Hepatic stellate cell (primary cell): Measurements from ENCODE around the gene TOMT.

ENCODE experiments used
- DNase-seq: peaks from one replicate; pipeline ENCODE4 v3.0.0; 2011; ENCODE audit warnings: low spot score

TOMT gene

DNA sequence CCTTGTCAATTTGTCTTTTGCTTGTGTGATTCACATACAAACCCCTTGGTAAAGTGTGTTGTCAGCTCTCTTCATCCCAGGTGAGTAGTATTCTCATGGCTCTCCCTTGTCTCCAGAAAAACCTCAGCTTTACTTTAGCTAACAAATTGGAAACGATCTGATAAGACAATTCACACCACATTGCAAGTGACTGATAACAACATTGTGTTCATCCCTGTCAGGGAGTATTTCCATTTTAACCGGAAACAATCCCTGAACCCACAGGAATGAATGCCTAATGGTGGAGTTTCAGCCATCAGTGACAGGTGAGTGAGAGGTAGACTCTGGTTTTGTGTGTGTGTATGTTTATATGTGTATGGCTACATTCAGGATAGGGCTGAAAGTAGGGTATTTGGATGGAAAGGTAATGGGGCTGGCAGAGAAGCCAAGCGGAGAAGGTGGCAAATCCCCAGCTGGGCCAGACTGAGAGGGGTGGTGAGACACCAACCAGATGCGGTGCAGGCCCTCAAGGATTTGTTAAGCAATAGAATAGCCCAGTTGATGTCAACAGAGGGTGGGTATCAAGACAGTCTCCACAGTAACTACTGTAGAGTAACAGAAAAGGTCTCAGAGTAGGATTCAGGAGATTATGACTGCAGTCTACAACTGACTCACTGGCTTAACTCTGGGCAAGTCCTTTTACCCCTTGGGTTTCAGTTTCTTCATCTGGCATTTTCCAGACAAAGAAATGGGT, 17.5 kb upstream of the TOMT start:
- DNase-seq = no peak

DNA sequence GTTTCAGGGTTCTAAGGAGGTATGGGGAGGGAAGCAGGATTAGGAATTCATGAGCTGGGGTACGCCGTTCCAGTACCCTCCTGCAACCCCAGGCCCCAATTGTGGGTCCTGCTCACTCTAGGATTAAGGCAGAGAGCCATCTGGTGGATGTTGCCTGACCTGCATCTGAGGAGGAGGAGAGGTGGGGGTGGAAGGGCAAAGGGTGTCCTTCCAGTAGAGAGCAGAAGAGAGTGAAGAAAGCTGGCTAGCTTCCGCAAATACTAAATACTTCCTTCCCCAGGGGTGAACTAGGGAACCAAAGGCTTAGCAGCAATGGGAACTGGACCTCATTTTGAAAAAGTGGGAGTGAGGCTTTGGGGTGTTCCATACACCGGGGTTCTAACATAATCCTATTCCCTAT, 14.4 kb upstream of the TOMT start:
- DNase-seq = peak; percentile 78

DNA sequence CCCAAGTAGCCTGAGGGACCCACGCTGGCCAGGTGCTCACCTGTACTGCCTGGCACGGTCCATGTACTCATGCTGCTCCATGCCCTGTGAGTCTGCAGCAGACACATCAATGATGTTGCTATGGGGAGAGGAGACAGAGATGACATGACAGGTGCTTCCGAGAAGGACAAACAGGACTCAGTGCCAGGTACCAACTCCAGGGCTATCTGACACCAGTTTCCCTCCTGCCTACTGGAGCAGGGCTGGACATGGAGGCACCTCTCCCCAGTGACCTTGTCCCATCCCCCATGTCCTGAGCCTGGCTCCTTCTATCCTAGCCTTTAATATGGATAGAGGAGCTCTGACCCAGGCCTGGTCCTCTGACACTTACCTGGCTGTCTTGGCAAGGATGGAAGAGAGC, 7.0 kb upstream of the TOMT start:
- DNase-seq = no peak

- no peak for DNase-seq
These were observed 5.7 kb upstream of the TOMT start for GRCh38 chr11:72100009-72100408.

- DNase-seq = no peak
These were observed 5.3 kb upstream of the TOMT start for GRCh38 chr11:72100462-72100861.

- no peak for DNase-seq
These were observed 3.6 kb upstream of the TOMT start for GRCh38 chr11:72102162-72102561.

DNA sequence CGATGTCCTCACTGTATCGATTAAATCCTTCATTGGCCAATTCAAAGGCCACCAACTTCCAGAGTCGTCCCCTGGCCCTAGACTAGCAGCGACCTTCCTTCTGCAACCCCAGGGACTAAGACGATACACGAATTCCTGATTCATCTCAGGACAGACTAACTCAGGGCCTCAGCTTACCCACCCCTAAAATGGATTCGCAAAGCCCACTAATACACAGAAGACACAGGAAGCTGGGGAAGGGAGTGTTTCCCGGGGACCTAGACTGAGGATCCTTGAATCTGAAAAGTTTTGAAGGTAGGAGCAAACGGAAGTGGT, 3.1 kb upstream of the TOMT start:
- DNase-seq = no peak

- DNase-seq = peak; percentile 96
These were observed 2.6 kb upstream of the TOMT start, which contains the start of gene LAMTOR1 for GRCh38 chr11:72102946-72103753. Gene LAMTOR1 (minus strand): TSS chr11:72103297. CDS start chr11:72103224, 73 bp downstream.

- DNase-seq = no peak
These were observed 2.0 kb upstream of the TOMT start for GRCh38 chr11:72103754-72104167.

DNA sequence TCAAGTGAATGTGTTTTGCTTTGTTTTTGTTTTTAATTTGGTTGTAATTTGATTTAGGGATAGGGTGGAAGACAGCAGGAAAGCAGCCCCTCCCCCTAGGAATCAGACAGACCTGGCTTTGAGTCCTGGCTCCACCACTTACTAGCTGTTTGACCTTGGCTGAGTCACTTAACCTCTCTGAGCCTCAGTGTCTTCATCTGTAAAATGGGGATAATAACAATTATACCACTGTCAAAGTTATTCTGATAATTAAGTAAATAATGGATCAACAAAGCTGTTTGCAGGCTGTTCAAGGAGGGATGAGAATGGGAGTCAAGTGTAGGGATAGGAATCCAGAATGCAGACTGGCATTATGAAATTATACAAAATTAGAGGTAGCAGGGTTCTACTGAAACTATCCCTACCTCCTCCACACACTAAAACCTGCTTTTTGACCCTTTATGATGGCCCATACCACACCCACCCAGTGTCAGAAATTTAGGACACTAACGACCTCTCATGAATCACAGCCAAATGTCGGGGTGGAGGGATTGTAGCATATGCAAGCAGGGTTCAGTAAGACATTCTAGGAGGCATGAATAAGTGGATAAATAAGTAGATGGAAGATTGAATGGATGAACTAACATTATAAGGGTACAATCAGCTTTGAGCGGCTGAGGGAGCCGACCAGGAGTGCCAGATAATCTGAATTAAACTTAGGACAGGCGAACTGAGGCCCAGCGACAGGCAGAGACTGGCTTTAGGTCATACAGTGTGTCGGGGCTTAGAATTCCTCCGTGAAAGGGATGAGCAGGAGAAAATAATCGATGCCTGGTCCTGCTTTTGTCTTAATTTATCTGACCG, 5.8 kb downstream of the TOMT start:
- no peak for DNase-seq

DNA sequence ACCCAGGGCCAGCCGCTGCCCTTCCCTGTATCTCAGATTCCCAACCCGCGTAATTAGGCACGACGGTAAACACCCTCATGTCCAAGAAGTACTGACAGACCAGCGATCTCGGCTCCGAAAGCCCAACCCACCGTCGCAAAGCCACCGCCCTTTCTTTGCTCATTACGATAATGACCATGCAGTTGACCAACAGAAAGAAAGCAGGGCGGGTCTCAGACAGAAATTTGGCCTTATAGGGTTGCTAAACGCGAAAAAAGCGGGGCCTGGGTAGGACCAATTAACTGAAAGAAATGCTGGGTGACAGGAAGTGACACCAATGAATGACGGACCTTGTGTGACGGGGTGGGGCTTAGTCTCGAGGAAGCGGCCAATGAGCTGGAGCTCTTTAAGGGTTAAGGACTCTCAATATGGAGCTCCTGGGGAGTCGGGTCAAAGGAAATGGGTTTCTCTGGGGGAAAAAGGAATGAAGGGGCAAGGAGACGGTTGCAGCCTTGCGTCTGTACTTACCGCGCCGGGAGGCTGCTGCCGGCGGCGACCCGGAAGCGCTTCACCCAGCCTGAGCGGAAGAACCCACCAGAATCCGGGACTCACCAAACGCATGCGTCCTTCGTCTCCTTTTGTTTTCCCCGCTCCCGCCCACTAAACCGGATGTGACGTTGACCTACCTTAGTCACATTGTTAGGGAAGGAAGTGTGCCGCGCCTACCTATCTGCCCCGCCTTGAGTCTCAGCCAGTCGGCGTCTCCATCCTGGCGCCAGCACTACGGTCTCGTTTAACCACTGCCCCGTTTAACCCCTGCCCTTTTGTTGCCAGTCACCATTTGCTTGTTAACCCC, 6.6 kb downstream of the TOMT start, which contains the start of gene ANAPC15:
TSS of gene ANAPC15 (minus strand) at position 553 of the 835 bp plus-strand sequence. CDS start 1,419 bp downstream, outside the sequence.
- peak; percentile 93 for DNase-seq

DNA sequence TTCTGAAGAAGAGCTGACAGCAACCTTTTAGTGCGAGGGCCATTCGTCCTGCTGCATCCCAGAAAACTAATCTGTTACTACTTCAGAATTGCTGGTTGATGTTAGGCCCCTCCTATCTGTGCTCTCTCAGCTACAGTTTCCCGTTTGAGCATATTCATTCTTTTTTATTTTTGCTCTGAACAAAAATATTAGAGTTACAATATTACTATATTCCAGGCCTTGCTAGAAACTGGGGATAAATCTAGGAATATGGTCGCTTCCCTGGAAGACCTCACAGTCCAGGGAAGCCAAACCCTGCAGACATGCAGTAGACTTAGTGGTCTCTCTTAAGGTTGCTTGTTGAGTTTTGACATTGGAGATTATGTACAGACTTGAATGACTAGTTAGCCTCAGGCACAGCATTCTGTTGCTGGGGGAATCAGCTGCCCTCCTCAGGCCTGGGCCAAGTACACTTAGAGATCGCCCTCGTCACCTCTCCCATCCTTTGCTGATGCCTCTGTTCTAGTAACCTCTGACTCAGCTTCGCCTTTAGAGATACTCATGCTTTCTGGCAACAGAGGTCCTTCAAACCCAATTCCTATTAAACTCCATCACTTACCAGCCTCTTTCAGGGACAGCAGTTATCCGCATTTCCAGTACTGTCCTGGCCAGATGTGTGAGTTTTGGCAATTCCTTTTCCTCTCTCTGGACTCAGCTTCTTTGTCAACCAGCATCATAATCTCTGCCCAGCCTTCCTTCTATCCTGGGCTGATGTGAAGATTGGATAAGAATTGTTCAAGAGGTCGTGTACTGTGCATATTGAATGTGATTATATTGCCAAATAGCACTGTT, 7.5 kb downstream of the TOMT start:
- no peak for DNase-seq

DNA sequence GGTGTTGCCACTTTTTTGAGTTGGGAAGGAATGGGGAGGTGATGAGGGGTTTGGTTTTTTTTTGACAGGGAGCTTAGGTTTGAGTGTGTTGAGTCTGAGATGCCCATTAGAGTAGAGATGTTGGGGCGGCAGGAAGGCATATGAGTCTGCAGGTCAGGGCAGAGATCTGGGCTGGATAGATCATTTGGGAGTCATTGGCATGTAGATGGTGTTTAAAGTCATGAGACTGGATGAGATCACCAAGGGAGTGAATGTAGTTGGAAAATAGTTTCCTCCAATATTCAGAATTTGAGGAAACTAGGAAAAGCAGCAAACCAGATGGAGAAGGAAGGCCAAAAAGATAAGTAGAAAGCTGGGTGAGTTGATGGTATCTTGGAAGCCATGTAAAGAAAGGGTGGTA, 8.8 kb downstream of the TOMT start:
- no peak for DNase-seq

DNA sequence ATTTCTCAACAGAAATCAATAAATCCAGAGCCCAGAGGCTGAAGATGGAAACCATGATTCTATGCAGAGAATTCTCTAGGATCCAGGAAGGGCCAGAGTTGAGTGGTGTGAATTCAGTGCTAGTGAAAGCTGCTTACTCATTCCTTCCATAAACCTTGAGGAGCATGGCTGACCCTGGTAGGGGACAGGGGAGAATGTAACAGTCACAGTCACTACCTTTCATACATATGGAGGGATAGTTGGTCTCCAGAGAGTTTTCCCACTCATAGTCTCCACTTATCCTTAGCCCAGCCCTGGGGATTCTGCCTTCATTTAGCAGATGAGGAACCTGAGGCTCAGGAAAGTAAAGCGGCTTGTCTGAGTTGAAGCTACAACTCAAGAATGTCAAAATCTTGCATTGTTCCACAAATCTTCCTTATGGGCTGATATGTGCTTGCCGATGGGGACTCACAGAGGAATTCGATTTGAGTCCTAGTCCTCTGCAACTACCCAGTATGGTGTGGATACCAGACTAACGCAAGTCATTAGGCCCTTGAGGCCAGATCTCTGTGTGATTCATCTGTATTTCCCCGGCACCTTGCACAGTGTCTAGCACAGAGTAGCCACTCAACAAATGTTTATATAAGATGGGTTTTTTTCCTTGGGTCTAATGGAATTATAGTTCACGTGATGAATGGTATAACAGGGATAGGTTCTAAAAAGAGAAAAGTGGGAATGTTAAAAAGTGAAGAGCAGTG, 10.5 kb downstream of the TOMT start:
- no peak for DNase-seq

DNA sequence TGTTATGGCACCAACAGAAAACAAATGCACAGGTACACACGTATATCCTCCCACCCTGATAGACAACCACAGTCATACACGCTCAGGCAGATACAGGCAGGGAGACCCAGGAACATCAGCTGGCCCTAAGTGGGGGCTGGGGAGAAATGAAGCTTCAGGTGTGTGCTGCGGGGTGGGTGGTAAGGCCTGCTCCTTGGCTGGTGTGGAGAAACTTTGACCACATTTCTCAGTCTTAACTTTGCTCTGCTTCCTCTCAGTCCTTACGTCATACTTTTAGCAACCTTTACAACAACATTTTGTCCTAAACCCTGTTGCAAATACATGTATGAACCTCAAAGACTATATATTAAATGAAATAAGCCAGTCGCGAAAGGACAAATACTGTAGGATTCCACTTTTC, 13.5 kb downstream of the TOMT start:
- no peak for DNase-seq

- no peak for DNase-seq
These were observed 15.2 kb downstream of the TOMT start for GRCh38 chr11:72120930-72121329.

- DNase-seq = no peak
These were observed 16.9 kb downstream of the TOMT start for GRCh38 chr11:72122607-72123006.

DNA sequence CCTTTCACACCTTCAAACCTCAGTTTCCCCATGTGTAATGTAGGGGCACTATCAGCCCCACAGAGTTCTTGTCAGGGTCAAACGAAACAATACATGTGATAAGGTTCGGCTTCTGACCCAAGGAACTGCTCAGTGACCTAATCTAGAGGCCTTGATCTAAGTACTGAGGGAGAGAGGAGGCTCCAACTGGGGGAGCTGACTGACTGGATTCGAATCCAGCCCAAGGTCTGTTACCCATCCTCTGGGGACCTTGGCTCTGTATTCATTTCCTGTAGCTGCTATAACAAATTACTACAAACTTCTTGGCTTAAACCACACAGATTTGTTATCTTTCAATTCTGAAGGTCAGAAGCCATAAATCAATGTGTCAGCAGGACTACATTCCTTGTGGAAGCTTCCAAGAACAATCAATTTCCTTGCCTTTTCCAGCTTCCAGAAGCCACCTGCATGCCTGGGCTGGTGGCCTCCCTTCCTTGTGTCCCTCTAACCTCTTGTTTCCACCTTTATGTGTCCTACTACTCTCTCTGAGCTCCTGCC, 17.5 kb downstream of the TOMT start:
- no peak for DNase-seq

DNA sequence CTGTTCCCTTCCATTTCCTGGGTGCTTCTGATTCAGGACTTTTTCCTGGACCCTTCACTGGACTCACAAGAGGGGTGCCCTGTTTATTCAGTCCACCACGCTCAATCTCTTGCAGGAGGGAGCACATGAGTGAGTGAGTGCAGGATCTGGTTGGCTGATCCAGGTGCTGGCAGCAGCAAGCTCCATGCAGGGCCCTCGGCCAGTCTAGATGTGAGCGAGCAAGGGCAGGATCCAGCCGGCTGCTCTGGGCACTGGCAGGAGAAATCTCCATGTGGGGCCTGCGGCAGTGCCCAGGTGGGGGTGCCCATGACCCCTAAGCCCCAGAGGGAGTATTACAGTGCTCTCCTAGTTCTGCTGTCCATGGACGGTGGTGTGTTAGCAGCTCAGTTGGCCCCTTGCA, 18.3 kb downstream of the TOMT start:
- no peak for DNase-seq

DNA sequence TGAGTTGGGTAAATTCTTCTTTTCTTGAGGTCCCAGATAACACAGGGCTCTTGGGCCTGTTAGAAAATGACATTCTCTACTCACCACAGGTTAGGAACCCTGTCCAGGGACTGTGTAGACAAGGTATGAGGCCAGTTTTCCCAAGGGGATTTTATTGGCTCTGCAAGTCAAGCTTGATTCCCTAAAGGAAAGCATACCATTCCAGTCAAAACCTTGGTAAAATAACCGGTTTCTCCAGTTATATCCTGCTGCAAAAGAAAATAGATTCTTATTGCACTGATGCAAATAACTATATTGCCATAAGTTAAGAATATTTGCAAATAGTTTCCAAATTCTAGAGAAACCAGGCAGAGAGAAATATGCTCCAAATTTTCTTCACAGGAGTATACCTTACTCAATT, 20.2 kb downstream of the TOMT start:
- no peak for DNase-seq
